Aorta (tissue), 5 donors: Measurements from ENCODE around the gene MPZL3. TPM values are rescaled to one million over a fixed set of nuclear protein-coding genes. Genes with fewer than 3 reads are reported as not detected.
A peak's percentile ranks its signal among the peaks of the same experiment; 100 is the strongest.

Source experiments
- ATAC-seq: fragments of 200-7000 bp; cut with Tn5 transposase; one replicate; pipeline ENCODE4 v1.9.1; 2022; ENCODE audit warnings: moderate library complexity; ENCODE audit not compliant: low FRiP score
- DNase-seq, 2 donors: peaks; one replicate each; pipeline ENCODE4 v3.0.0-alpha.2; 2020
- H3K27ac ChIP-seq, 2 donors: one replicate each; pipeline ENCODE4 v1.5.1; 2013; ENCODE audit warnings: low read length in 2 of 2, mild to moderate bottlenecking in 2 of 2, moderate library complexity in 2 of 2, control low read depth in 1 of 2, inconsistent platforms in 1 of 2, low read depth in 1 of 2
- H3K27me3 ChIP-seq, 2 donors: one replicate each; pipeline ENCODE4 v1.6.1; 2013; ENCODE audit warnings: control low read depth in 1 of 2, low read length in 1 of 2, mild to moderate bottlenecking in 1 of 2, moderate library complexity in 1 of 2; ENCODE audit not compliant: insufficient read depth in 2 of 2, control insufficient read depth in 1 of 2
- H3K36me3 ChIP-seq, 2 donors: one replicate each; pipeline ENCODE4 v1.6.1; 2013; ENCODE audit warnings: control low read depth in 1 of 2, low read length in 1 of 2, mild to moderate bottlenecking in 1 of 2; ENCODE audit not compliant: insufficient read depth in 2 of 2, control insufficient read depth in 1 of 2
- H3K4me1 ChIP-seq, 2 donors: one replicate each; pipeline ENCODE4 v1.6.1; 2013; ENCODE audit warnings: low read length in 2 of 2, control low read depth in 1 of 2, mild to moderate bottlenecking in 1 of 2, moderate library complexity in 1 of 2; ENCODE audit not compliant: insufficient read depth in 2 of 2, control insufficient read depth in 1 of 2
- H3K4me3 ChIP-seq, 2 donors: one replicate each; pipeline ENCODE4 v1.5.1; 2013; ENCODE audit warnings: low read length in 2 of 2, control low read depth in 1 of 2, mild to moderate bottlenecking in 1 of 2
- H3K9me3 ChIP-seq: one replicate; pipeline ENCODE4 v1.6.1; 2013; ENCODE audit warnings: mild to moderate bottlenecking, low read length; ENCODE audit not compliant: control insufficient read depth
- WGBS, 2 donors: extraction: QIAGEN DNeasy Blood & Tissue Kit; methylation state at CpG; one replicate each; pipeline ENCODE4 v1.1.7; 2013; 5-methylcytosine and 5-hydroxymethylcytosine counted together
- intact Hi-C, 2 donors: fragments of 100-400 bp; cut with DNase I; formaldehyde crosslinking; loops; one replicate each; pipeline versions ENCODE4 v1.14.2 to v1.15.0; 2022
- long read RNA-seq, 2 donors: library from polyadenylated mRNA; unstranded; transcript quantifications; one replicate each; pipeline ENCODE4 v2.0.0, GENCODE V29; 2020 to 2021
- polyA plus RNA-seq, 2 donors: library from polyadenylated mRNA; stranded (reverse); fragments of 200-250 nt; gene quantifications; one replicate each; pipeline ENCODE4 v1.2.3, GENCODE V29; 2013
- total RNA-seq, 2 donors: library from RNA; stranded (reverse); fragmentation: NEBNext Ultra II Directional; extraction: Animal tissue kit (Norgen Biotek cat#: 25700); gene quantifications; one replicate each; pipeline ENCODE4 v1.2.1, GENCODE V29; 2021
- donor health status: healthy with polysubstance abuse.
- donor health status: Bipolar disorder and iron deficiency.
- donor health status: DM: no; HTN: no; CAD: no.
- donor health status: DM: no; HTN: no; CAD: no.
- donor health status: DM: yes; HTN: yes; CAD: no.

Gene MPZL3
- 1 to 10 TPM; 1.6 to 2.7 TPM for total RNA-seq
- under 1 TPM; 0.33 to 0.38 TPM for polyA plus RNA-seq
- long read RNA-seq, donor 1, partial matches to known transcripts = 0 of 2 reads
- long read RNA-seq, donor 1, other reads (novel, unspliced or antisense) = 2 of 2 reads
- long read RNA-seq, donor 2, partial matches to known transcripts = 1 of 3 reads
- long read RNA-seq, donor 2, other reads (novel, unspliced or antisense) = 1 of 3 reads

GRCh38 chr11:118251858-118252652 lies at the start of gene MPZL3:
TSS of gene MPZL3 (minus strand) at chr11:118252365. CDS start at chr11:118252294, 71 bp downstream.
- DNase-seq (peak; percentile 75 to 78), ATAC-seq (peak; percentile 54)
- WGBS, 2 donors = 4 to 8% methylated on average over 33 of the region's 33 CpGs
- H3K4me1 ChIP-seq = no peaks in the 10 kb centered on the region
- intact Hi-C loops = no loop called here
- H3K36me3 ChIP-seq = no peaks in the 10 kb centered on the region
- H3K27ac ChIP-seq = no peak within 1 kb of the TSS
- peak within 1 kb of the TSS in 1 of 2 donors; percentile 49 for H3K4me3 ChIP-seq
- no peaks in the 10 kb centered on the region for H3K9me3 ChIP-seq
- H3K27me3 ChIP-seq = no peaks in the 10 kb centered on the region

- no peak for DNase-seq
- H3K4me1 ChIP-seq = no peaks in the 10 kb centered on the region
Measured at GRCh38 chr11:118301600-118302195, 49.5 kb upstream of the MPZL3 start.

GRCh38 chr11:118295815-118296454 lies 43.8 kb upstream of the MPZL3 start:
- DNase-seq (no peak), ATAC-seq (no peak)
- no peak overlapping the region for H3K4me3 ChIP-seq
- H3K27me3 ChIP-seq = peaks cover 0 to 2% of the 10 kb centered on the region in 2 donors
- H3K27ac ChIP-seq = no peak overlapping the region
- no peaks in the 10 kb centered on the region for H3K4me1 ChIP-seq
- intact Hi-C loops = no loop called here
- H3K9me3 ChIP-seq = no peaks in the 10 kb centered on the region
- WGBS, 2 donors = 63 to 64% methylated on average over 3 of the region's 3 CpGs
- H3K36me3 ChIP-seq = no peaks in the 10 kb centered on the region

More at GRCh38 chr11:118301600-118302195, 49.5 kb upstream of the MPZL3 start:
- intact Hi-C loops = no loop called here
- WGBS, 2 donors = 53 to 70% methylated on average over 8 of the region's 8 CpGs
- Histone ChIP-seq H3K27ac (no peak overlapping the region), H3K27me3 (peaks cover 0 to 2% of the 10 kb centered on the region in 2 donors), H3K36me3 (no peaks in the 10 kb centered on the region), H3K4me3 (no peak overlapping the region), H3K9me3 (no peaks in the 10 kb centered on the region)
- ATAC-seq = no peak

GRCh38 chr11:118295199-118295598 lies 43.0 kb upstream of the MPZL3 start:
- WGBS, 2 donors = 65 to 70% methylated on average over 5 of the region's 5 CpGs
- Histone ChIP-seq H3K4me3 (no peak overlapping the region), H3K4me1 (no peaks in the 10 kb centered on the region), H3K36me3 (no peaks in the 10 kb centered on the region), H3K27ac (no peak overlapping the region), H3K9me3 (no peaks in the 10 kb centered on the region), H3K27me3 (peaks cover 0 to 2% of the 10 kb centered on the region in 2 donors)
- ATAC-seq = no peak
- intact Hi-C loops = no loop called here
- no peak for DNase-seq

GRCh38 chr11:118294053-118294452 lies 41.9 kb upstream of the MPZL3 start:
- ATAC-seq (no peak), DNase-seq (no peak)
- H3K4me3 ChIP-seq = no peak overlapping the region
- intact Hi-C loops = no loop called here
- no peaks in the 10 kb centered on the region for H3K36me3 ChIP-seq
- no peaks in the 10 kb centered on the region for H3K4me1 ChIP-seq
- WGBS, 2 donors = 88 to 94% methylated on average over 2 of the region's 2 CpGs
- no peaks in the 10 kb centered on the region for H3K27me3 ChIP-seq
- no peaks in the 10 kb centered on the region for H3K9me3 ChIP-seq
- H3K27ac ChIP-seq = no peak overlapping the region

- Histone ChIP-seq H3K9me3 (no peaks in the 10 kb centered on the region), H3K27ac (no peak overlapping the region), H3K36me3 (no peaks in the 10 kb centered on the region), H3K27me3 (no peaks in the 10 kb centered on the region), H3K4me3 (no peak overlapping the region), H3K4me1 (no peaks in the 10 kb centered on the region)
- WGBS, 2 donors = 76 to 83% methylated on average over 9 of the region's 9 CpGs
- DNase-seq (no peak), ATAC-seq (no peak)
- intact Hi-C loops = no loop called here
Measured at GRCh38 chr11:118291477-118292135, 39.4 kb upstream of the MPZL3 start.

GRCh38 chr11:118290923-118291322 lies 38.8 kb upstream of the MPZL3 start:
- H3K27me3 ChIP-seq = no peaks in the 10 kb centered on the region
- DNase-seq (no peak), ATAC-seq (peak; percentile 56)
- intact Hi-C loops = no loop called here
- no peaks in the 10 kb centered on the region for H3K9me3 ChIP-seq
- H3K27ac ChIP-seq = no peak overlapping the region
- H3K36me3 ChIP-seq = no peaks in the 10 kb centered on the region
- no peak overlapping the region for H3K4me3 ChIP-seq
- H3K4me1 ChIP-seq = no peaks in the 10 kb centered on the region
- WGBS, 2 donors = 25 to 30% methylated on average over 9 of the region's 9 CpGs

GRCh38 chr11:118289401-118289800 lies 37.2 kb upstream of the MPZL3 start:
- intact Hi-C loops = no loop called here

More at GRCh38 chr11:118289401-118289800, 37.2 kb upstream of the MPZL3 start:
- DNase-seq (no peak), ATAC-seq (no peak)
- H3K4me1 ChIP-seq = no peaks in the 10 kb centered on the region
- H3K9me3 ChIP-seq = no peaks in the 10 kb centered on the region
- no peaks in the 10 kb centered on the region for H3K36me3 ChIP-seq
- H3K4me3 ChIP-seq = no peak overlapping the region
- H3K27me3 ChIP-seq = no peaks in the 10 kb centered on the region
- H3K27ac ChIP-seq = no peak overlapping the region
